Suppressor macrophage treated with lipopolysaccharide for 4 hours (primary cell): ENCODE data around the gene BAIAP2.
"Not testable (repeated sequence)": the region's sequence is repeated elsewhere in the genome, so short reads cannot be mapped to it uniquely, and the experiment has no call there.

Experiments used
- DNase-seq: peaks from one replicate; pipeline ENCODE4 v3.0.0-alpha.2; 2020

The BAIAP2 gene

GRCh38 chr17:81000631-81001357 lies 34.2 kb upstream of the BAIAP2 start:
- DNase-seq, result no peak

GRCh38 chr17:81002013-81002384 lies 33.0 kb upstream of the BAIAP2 start:
- DNase-seq, result no peak

- DNase-seq, result no peak
Measured at GRCh38 chr17:81002409-81003361, 32.3 kb upstream of the BAIAP2 start.

- no peak for DNase-seq
Measured at GRCh38 chr17:81003711-81004475, 31.1 kb upstream of the BAIAP2 start.

- DNase-seq, result no peak
Measured at GRCh38 chr17:81006891-81007290, 28.1 kb upstream of the BAIAP2 start.

- no peak for DNase-seq
Measured at GRCh38 chr17:81008140-81008539, 26.8 kb upstream of the BAIAP2 start.

GRCh38 chr17:81009136-81009535 lies 25.8 kb upstream of the BAIAP2 start:
- DNase-seq, result peak; percentile 25

- no peak for DNase-seq
Measured at GRCh38 chr17:81010935-81011334, 24.0 kb upstream of the BAIAP2 start.

GRCh38 chr17:81011951-81012350 lies 23.0 kb upstream of the BAIAP2 start:
- DNase-seq, result no peak

- no peak for DNase-seq
Measured at GRCh38 chr17:81012574-81013447, 22.1 kb upstream of the BAIAP2 start.

- no peak for DNase-seq
Measured at GRCh38 chr17:81013642-81014041, 21.3 kb upstream of the BAIAP2 start.

GRCh38 chr17:81015136-81015535 lies 19.8 kb upstream of the BAIAP2 start:
- no peak for DNase-seq

- DNase-seq, result no peak
Measured at GRCh38 chr17:81016575-81016974, 18.4 kb upstream of the BAIAP2 start.

- not testable (repeated sequence) for DNase-seq
Measured at GRCh38 chr17:81017330-81017729, 17.6 kb upstream of the BAIAP2 start.

- peak; percentile 27 for DNase-seq
Measured at GRCh38 chr17:81018044-81018802, 16.7 kb upstream of the BAIAP2 start.

- DNase-seq, result no peak
Measured at GRCh38 chr17:81019563-81020442, 15.1 kb upstream of the BAIAP2 start.

GRCh38 chr17:81020443-81020766 lies 14.5 kb upstream of the BAIAP2 start:
- DNase-seq, result no peak

GRCh38 chr17:81020767-81021497 lies 14.0 kb upstream of the BAIAP2 start:
- no peak for DNase-seq

GRCh38 chr17:81021531-81022343 lies 13.2 kb upstream of the BAIAP2 start:
- no peak for DNase-seq
